Esophagus muscularis mucosa (tissue), 4 donors: ENCODE results near the gene SCGN. TPM values are rescaled to one million over a fixed set of nuclear protein-coding genes. Genes with fewer than 3 reads are reported as not detected.
"Not testable (repeated sequence)": the region's sequence is repeated elsewhere in the genome, so short reads cannot be mapped to it uniquely, and the experiment has no call there.

ENCODE experiments used
- DNase-seq: peaks from one replicate; pipeline ENCODE4 v3.0.0-alpha.2; 2017; ENCODE audit errors: extremely low spot score
- H3K27ac ChIP-seq, 4 donors: fragments of 200-600 bp; sonication (generic); replicated peaks in 1 of 4; 1 replicate in 3 of 4; 2 replicates in 1 of 4; pipeline ENCODE4 v1.5.1; 2016 to 2019; ENCODE audit warnings: mild to moderate bottlenecking in 1 of 4
- H3K27me3 ChIP-seq, 4 donors: fragments of 200-600 bp; sonication (generic); one replicate each; pipeline versions ENCODE4 v1.5.1 to v1.6.0; 2016 to 2019
- H3K36me3 ChIP-seq, 4 donors: fragments of 200-600 bp; sonication (generic); one replicate each; pipeline ENCODE4 v1.5.1; 2016 to 2019
- H3K4me1 ChIP-seq, 4 donors: fragments of 200-600 bp; sonication (generic); one replicate each; pipeline ENCODE4 v1.5.1; 2016 to 2019
- H3K4me3 ChIP-seq, 4 donors: fragments of 200-600 bp; sonication (generic); 1 replicate in 2 of 4; 2 replicates in 2 of 4; pipeline ENCODE4 v1.5.1; 2016 to 2019; ENCODE audit warnings: mild to moderate bottlenecking in 4 of 4, moderate library complexity in 1 of 4
- H3K9me3 ChIP-seq, 4 donors: fragments of 200-600 bp; sonication (generic); 1 replicate in 3 of 4; 2 replicates in 1 of 4; pipeline ENCODE4 v1.5.1; 2016 to 2019
- CTCF ChIP-seq, 3 experiments: fragments of 200-600 bp in 2 of 3; fragments of 450-650 bp in 1 of 3; sonication (generic) in 2 of 3; IDR thresholded peaks; one replicate each; pipeline ENCODE4 v1.5.1; 2017 to 2019; ENCODE audit warnings: antibody characterized with exemption in 3 of 3, mild to moderate bottlenecking in 2 of 3, moderate library complexity in 1 of 3
- EP300 ChIP-seq: sonication (generic); formaldehyde crosslinking; IDR thresholded peaks from one replicate; pipeline ENCODE4 v1.6.1; 2017; ENCODE audit warnings: antibody characterized with exemption
- POLR2A ChIP-seq: fragments of 450-650 bp; IDR thresholded peaks from one replicate; pipeline ENCODE4 v1.6.1; 2017; ENCODE audit warnings: antibody characterized with exemption, moderate library complexity, mild to moderate bottlenecking, low read depth
- POLR2AphosphoS5 ChIP-seq, 2 donors: sonication (generic); formaldehyde crosslinking; IDR thresholded peaks; one replicate each; pipeline ENCODE4 v1.6.1; 2017; ENCODE audit warnings: antibody characterized with exemption in 2 of 2
- WGBS: methylation state at CpG from one replicate; pipeline ENCODE4 v1.1.5; 2018; 5-methylcytosine and 5-hydroxymethylcytosine counted together
- intact Hi-C: fragments of 100-400 bp; cut with DNase I; formaldehyde crosslinking; loops from one replicate; pipeline ENCODE4 v1.15.1; 2023
- total RNA-seq, 4 donors: library from RNA; depleted of rRNA; stranded (reverse); fragments of >200 nt; gene quantifications; one replicate each; pipeline versions ENCODE4 v1.1.0 to v1.2.1, GENCODE V29; 2016

Gene SCGN
- total RNA-seq, 4 donors from 2014 or later: 0.83 to 2.7 (median 1.7) TPM

GRCh38 chr6:25748049-25748448 lies 96.0 kb downstream of the SCGN start:
- no peak for DNase-seq
- Histone ChIP-seq H3K4me1 (no peaks in the 10 kb centered on the region), H3K27me3 (no peaks in the 10 kb centered on the region), H3K9me3 (no peaks in the 10 kb centered on the region), H3K27ac (no peak overlapping the region), H3K36me3 (no peaks in the 10 kb centered on the region), H3K4me3 (no peak overlapping the region)
- TF ChIP-seq POLR2A: no peak
- TF ChIP-seq CTCF (IDR thresholded peaks at IDR 0.05): no peak
- no peak for TF ChIP-seq POLR2AphosphoS5 (IDR thresholded peaks at IDR 0.05)
- TF ChIP-seq EP300: no peak
- intact Hi-C loops: no loop called here

GRCh38 chr6:25748601-25749517 lies 96.8 kb downstream of the SCGN start:
- H3K27ac ChIP-seq, intact Hi-C loops, H3K36me3 ChIP-seq, H3K4me1 ChIP-seq, H3K9me3 ChIP-seq, H3K27me3 ChIP-seq, DNase-seq, H3K4me3 ChIP-seq: not testable (repeated sequence)
- WGBS: 78% methylated on average over 17 of the region's 17 CpGs

DNA sequence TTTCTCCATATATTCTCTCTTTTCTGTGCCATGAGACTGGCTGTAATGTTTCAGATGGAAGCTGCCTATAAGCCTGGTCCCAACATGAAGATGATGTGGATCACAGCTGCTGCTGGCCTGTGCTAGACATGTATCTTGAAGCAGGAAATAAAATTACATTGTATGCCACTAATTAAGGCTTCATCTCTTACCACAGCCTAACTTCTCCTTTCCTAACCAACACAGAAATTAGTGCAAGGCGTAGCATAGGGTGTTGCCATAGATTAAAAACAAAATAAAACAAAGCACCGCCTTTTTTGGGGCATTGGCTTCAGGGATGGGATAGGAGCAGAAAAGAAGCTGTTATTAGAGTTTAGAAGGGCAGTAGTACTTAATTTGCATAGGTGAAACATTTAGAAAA lies 97.8 kb downstream of the SCGN start:
- Histone ChIP-seq H3K4me3 (no peak overlapping the region), H3K4me1 (no peaks in the 10 kb centered on the region), H3K27me3 (no peaks in the 10 kb centered on the region), H3K27ac (no peak overlapping the region), H3K36me3 (no peaks in the 10 kb centered on the region), H3K9me3 (no peaks in the 10 kb centered on the region)
- TF ChIP-seq EP300: no peak
- TF ChIP-seq POLR2AphosphoS5 (IDR thresholded peaks at IDR 0.05): no peak
- TF ChIP-seq POLR2A: no peak
- no peak for TF ChIP-seq CTCF (IDR thresholded peaks at IDR 0.05)
- DNase-seq: no peak
- intact Hi-C loops: no loop called here
- WGBS: 36% methylated on average over 2 of the region's 2 CpGs

GRCh38 chr6:25750906-25751305 lies 98.9 kb downstream of the SCGN start:
- no peak for TF ChIP-seq EP300
- TF ChIP-seq CTCF (IDR thresholded peaks at IDR 0.05): no peak
- TF ChIP-seq POLR2AphosphoS5 (IDR thresholded peaks at IDR 0.05): no peak
- no peak for TF ChIP-seq POLR2A
- Histone ChIP-seq H3K27ac (no peak overlapping the region), H3K36me3 (no peaks in the 10 kb centered on the region), H3K4me3 (no peak overlapping the region), H3K4me1 (no peaks in the 10 kb centered on the region), H3K9me3 (no peaks in the 10 kb centered on the region), H3K27me3 (no peaks in the 10 kb centered on the region)
- intact Hi-C loops: no loop called here
- WGBS: 58% methylated on average over 3 of the region's 3 CpGs
- DNase-seq: no peak

Other genes starting within 250 kb of the SCGN start
- not detected for gene SLC17A4, start 102.5 kb downstream of the SCGN start, total RNA-seq
- not detected for gene SLC17A1, start 179.8 kb downstream of the SCGN start, total RNA-seq
- gene SLC17A3, start 222.0 kb downstream of the SCGN start, total RNA-seq: not detected